LoVo (cell line): ENCODE data around the gene TSPAN3.

Experiments used
- DNase-seq: peaks from one replicate; pipeline ENCODE4 v3.0.0-alpha.2; 2016; ENCODE audit warnings: low spot score

Gene TSPAN3

GRCh38 chr15:77009176-77009575 is 61.7 kb downstream of the TSPAN3 start:
- DNase-seq = no peak

GRCh38 chr15:77004189-77004588 is 66.7 kb downstream of the TSPAN3 start:
- DNase-seq = no peak

GRCh38 chr15:77002954-77003912 is 67.7 kb downstream of the TSPAN3 start:
- DNase-seq = no peak

GRCh38 chr15:77002436-77002835 is 68.5 kb downstream of the TSPAN3 start:
- DNase-seq = no peak

GRCh38 chr15:77001966-77002365 is 68.9 kb downstream of the TSPAN3 start:
- no peak for DNase-seq

GRCh38 chr15:77001351-77001750 is 69.6 kb downstream of the TSPAN3 start:
- DNase-seq = no peak

GRCh38 chr15:76999996-77000395 is 70.9 kb downstream of the TSPAN3 start:
- no peak for DNase-seq

- DNase-seq = no peak
Measured at GRCh38 chr15:76998663-76999285, 72.1 kb downstream of the TSPAN3 start.

- DNase-seq = no peak
Measured at GRCh38 chr15:76996526-76997401, 74.1 kb downstream of the TSPAN3 start.

GRCh38 chr15:76996076-76996525 is 74.8 kb downstream of the TSPAN3 start:
- DNase-seq = no peak

- no peak for DNase-seq
Measured at GRCh38 chr15:76994971-76995945, 75.7 kb downstream of the TSPAN3 start, which contains the start of gene PSTPIP1. Gene PSTPIP1, plus strand, starts transcription at chr15:76995126. Its CDS starts 448 bp downstream, at chr15:76995574.

GRCh38 chr15:76994496-76994895 is 76.4 kb downstream of the TSPAN3 start:
- no peak for DNase-seq

GRCh38 chr15:76994001-76994400 is 76.9 kb downstream of the TSPAN3 start:
- no peak for DNase-seq

GRCh38 chr15:76993114-76993725 is 77.7 kb downstream of the TSPAN3 start:
- DNase-seq = no peak

GRCh38 chr15:76991741-76992645 is 78.9 kb downstream of the TSPAN3 start:
- no peak for DNase-seq
